ENCODE data around the gene ALDH4A1. TPM values are rescaled to one million over a fixed set of nuclear protein-coding genes. Genes with fewer than 3 reads are reported as not detected.
A peak's percentile ranks its signal among the peaks of the same experiment; 100 is the strongest.

The ALDH4A1 gene
- total RNA-seq, 6 donors from 2014 or later = 5.7 to 13.4 (median 11.5) TPM

- Histone ChIP-seq H3K36me3 (no peaks in the 10 kb centered on the region), H3K9me3 (no peaks in the 10 kb centered on the region), H3K4me3 (peak overlapping the region; percentile 68 to 95 (median 75)), H3K27ac (peak overlapping the region; percentile 87 to 90 (median 88)), H3K27me3 (no peaks in the 10 kb centered on the region), H3K4me1 (peaks cover 18 to 27% (median 26%) of the 10 kb centered on the region in 4 donors)
- no peak for TF ChIP-seq EP300 (IDR thresholded peaks at IDR 0.05)
- no peak for TF ChIP-seq POLR2A (IDR thresholded peaks at IDR 0.05)
- TF ChIP-seq CTCF (IDR thresholded peaks at IDR 0.05) = no peak
- no peak for TF ChIP-seq POLR2AphosphoS5 (IDR thresholded peaks at IDR 0.05)
- ATAC-seq (ENCODE audit: low FRiP score in 2 of 2) = peak in 1 of 2 donors; percentile 1
- 1% methylated on average over 18 to 26 of the region's 44 CpGs for WGBS, 2 donors
- DNase-seq = peak in 1 of 2 donors; percentile 24
Observed at GRCh38 chr1:18901952-18902522, 318 bp downstream of the ALDH4A1 start.

- H3K4me1 ChIP-seq = peaks cover 16 to 22% (median 20%) of the 10 kb centered on the region in 4 donors
- DNase-seq (no peak), ATAC-seq (ENCODE audit: low FRiP score in 2 of 2) (no peak)
- no peaks in the 10 kb centered on the region for H3K36me3 ChIP-seq
- no peaks in the 10 kb centered on the region for H3K27me3 ChIP-seq
- peak overlapping the region in 3 of 4 donors; percentile 74 to 95 (median 76) for H3K4me3 ChIP-seq
- H3K27ac ChIP-seq = no peak overlapping the region
- WGBS, 2 donors = 45 to 58% methylated on average over 9 of the region's 9 CpGs
- H3K9me3 ChIP-seq = no peaks in the 10 kb centered on the region
- TF ChIP-seq EP300 (IDR thresholded peaks at IDR 0.05) = no peak
- TF ChIP-seq CTCF (IDR thresholded peaks at IDR 0.05) = no peak
- TF ChIP-seq POLR2A (IDR thresholded peaks at IDR 0.05) = no peak
- no peak for TF ChIP-seq POLR2AphosphoS5 (IDR thresholded peaks at IDR 0.05)
Observed at GRCh38 chr1:18901147-18901951, 1.0 kb downstream of the ALDH4A1 start.

- Histone ChIP-seq H3K27ac (no peak overlapping the region), H3K4me3 (no peak overlapping the region), H3K4me1 (peaks cover 16 to 22% (median 20%) of the 10 kb centered on the region in 4 donors), H3K27me3 (no peaks in the 10 kb centered on the region), H3K9me3 (no peaks in the 10 kb centered on the region), H3K36me3 (no peaks in the 10 kb centered on the region)
- ATAC-seq (ENCODE audit: low FRiP score in 2 of 2) = no peak
- TF ChIP-seq POLR2AphosphoS5 (IDR thresholded peaks at IDR 0.05) (no peak), CTCF (IDR thresholded peaks at IDR 0.05) (no peak), EP300 (IDR thresholded peaks at IDR 0.05) (no peak)
- WGBS, 2 donors = 69 to 71% methylated on average over 6 to 10 of the region's 10 CpGs
- no peak for DNase-seq
Observed at GRCh38 chr1:18900303-18900841, 2.0 kb downstream of the ALDH4A1 start.

- H3K9me3 ChIP-seq = no peaks in the 10 kb centered on the region
- no peak overlapping the region for H3K4me3 ChIP-seq
- peaks cover 16 to 22% (median 20%) of the 10 kb centered on the region in 4 donors for H3K4me1 ChIP-seq
- H3K27ac ChIP-seq = no peak overlapping the region
- TF ChIP-seq CTCF (IDR thresholded peaks at IDR 0.05) (no peak), POLR2A (IDR thresholded peaks at IDR 0.05) (no peak), EP300 (IDR thresholded peaks at IDR 0.05) (no peak), POLR2AphosphoS5 (IDR thresholded peaks at IDR 0.05) (no peak)
- H3K27me3 ChIP-seq = no peaks in the 10 kb centered on the region
- no peak for ATAC-seq (ENCODE audit: low FRiP score in 2 of 2)
- WGBS, 2 donors = 79 to 82% methylated on average over 4 of the region's 4 CpGs
- no peaks in the 10 kb centered on the region for H3K36me3 ChIP-seq
- no peak for DNase-seq
Observed at GRCh38 chr1:18899363-18900049, 2.8 kb downstream of the ALDH4A1 start.
